Measurements from ENCODE around the gene TMEM181.

DNA sequence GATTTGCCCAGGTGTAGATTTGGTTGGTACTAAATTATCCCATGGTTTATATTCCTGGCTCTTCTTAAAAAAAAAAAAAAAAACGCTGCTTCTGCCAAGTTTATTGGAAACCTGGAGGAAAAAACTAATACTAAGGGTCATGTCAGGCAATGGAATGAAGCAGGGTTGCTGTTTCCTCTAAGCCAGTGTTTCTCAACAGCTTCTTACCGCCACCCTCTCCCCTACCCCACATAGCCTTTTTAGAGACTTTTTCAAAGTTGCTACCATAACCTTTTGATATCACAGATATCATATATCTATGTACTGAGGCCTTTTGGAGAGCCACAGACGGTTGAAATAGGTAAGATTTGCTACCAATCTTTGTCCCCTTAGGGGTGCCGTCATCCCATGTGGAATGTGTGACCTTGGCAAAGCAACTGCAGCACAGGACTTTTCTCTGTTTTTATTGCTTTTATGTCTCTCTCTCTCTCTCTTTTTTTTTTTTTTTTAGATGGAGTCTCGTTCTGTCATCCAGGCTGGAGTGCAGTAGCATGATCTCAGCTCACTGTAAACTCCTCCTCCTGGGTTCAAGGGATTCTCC is 124.9 kb downstream of the TMEM181 start:
- TF ChIP-seq CTCF (conservative IDR thresholded peaks at IDR 0.05; ENCODE audit: low read depth, low read length) (no peak), EZH2 (IDR thresholded peaks at IDR 0.05; ENCODE audit: borderline replicate concordance, low read depth, low read length, poor library complexity, severe bottlenecking) (no peak)
